GDM1 (cell line): ENCODE measurements around the gene APBA1.

Experiments
- DNase-seq: peaks from one replicate; lab custom pipeline; 2025; lab: John Stamatoyannopoulos, UW

The APBA1 gene

DNA sequence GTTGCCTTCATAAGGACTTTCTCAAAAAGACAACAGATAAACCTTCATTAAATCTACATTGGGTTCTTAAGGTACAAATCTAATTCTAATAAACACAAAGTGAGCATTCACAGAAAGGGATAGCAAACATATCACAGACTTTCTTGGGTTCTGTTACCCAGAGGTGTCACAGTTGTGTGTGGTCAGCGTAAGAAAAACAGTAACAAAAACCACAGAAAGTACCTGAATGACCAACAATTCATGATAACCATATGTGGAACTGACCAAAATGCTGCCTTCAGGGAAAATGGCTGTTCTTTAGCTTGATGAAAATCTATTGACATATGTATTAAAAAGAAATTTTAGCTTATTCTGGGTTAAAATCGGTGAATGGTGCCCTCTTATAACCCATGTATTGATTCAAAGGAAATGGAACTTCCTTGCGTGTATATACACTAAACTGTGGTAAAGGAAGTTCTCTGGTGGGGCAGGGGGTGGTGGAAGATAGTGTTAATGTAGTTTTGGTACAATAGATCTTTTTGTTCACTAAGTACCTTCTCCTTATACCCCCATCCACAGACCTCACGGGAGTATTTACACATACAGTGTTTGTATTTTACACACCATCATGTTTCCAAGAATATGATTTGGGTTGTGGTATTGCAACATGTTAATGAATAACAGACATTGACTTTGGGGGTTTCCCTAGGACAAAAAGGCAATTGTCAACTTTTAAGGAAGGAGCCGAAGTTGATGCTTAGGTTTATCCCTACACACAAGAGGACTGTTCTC lies 152.5 kb downstream of the APBA1 start:
- no peak for DNase-seq

DNA sequence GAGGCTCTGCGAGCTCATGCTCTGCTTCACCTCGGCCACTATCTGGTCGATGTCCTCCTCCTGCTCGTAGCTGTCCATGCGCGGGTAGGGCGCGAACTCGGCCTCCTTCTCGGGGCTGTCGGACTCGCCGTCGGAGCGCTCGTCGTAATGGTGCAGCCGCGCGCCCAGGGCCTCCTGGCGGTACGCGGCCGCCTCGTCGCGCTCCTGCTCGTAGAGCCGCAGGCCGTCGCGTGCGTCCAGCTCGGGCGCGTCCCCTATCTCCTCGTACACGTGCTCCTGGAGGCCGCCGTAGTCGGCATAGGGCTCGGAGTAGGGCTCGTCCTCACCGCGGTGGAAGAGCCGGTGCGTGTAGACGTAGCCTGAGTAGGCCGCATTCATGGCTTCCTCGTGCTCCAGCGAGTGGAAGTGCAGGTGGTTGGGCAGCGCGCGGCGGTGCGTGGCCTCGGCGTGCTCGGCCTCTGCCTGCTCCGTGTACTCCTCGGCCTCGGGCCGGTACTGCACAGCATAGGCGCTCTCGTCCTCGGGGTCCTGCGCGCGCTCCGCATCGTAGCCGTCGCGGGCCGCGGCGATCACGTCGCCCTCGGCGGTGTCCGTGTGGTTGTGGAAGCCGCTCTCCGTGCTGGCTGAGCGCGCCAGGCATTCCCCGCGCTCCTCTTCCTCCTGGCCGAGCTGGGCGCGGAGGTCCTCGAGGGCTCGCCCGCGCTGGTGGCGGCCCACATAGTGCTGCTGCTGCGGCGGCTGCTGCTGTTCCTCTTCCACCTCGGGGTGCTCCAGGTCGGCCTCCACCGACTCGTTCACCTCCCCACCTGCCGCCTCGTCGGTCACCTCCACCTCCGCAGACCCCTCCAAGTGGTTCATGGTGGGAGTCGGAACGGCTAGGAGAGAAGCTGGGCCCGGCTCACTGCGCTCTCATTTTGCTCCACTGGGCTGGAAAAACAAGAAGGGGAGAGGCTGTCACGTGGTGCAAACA lies 155.5 kb downstream of the APBA1 start:
- no peak for DNase-seq

DNA sequence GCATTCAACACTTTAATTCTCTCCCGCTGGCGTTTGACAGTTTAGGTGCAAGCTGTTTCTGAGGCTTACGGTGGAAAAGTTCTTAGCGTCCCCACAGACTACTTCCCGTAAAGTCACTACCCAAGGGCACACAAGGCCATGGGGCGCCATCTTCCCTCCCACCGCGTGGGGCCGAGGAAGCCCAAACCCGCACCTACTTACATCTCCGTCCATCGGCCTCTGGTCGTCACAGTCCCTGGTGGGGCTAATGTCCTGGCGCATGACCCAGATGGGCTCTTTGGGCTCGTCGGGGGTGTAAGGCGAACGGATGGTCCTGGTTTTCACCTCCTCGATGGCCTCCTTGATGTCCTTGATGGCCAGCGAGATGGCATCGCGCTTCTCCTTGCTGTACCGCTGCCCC lies 156.4 kb downstream of the APBA1 start:
- DNase-seq, result no peak

DNA sequence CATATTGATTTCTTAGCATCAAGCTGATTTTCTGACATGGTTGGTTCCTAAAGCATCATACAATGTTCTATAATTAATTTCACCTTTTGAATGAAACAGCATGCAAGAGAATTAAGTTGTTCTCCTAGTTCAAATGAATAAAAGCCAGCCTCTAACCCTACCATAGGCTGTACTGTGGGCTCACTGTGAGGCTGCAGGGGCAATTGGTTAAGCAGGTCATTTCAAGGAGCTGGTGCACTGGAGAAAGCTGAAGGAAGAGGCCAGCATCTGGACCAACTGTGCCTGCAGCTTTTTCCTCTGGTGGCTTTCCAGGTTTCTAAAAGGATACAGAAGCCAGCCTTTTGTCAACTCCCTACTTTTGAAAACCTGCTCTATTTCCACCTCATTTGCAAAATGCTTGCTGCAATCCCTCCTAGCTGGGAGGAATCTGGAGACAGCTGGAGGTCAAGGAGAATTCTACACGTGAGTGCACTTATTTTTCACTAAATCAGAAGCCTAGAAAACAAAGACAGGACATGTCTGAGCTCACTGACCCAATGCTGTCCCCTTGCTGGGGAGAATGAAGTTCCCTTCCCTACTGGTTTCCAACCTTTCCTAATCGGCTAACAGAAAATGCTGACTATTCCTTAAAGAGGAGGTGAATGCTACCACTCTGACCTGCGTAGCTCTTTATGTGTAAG lies 158.9 kb downstream of the APBA1 start:
- DNase-seq, result no peak

DNA sequence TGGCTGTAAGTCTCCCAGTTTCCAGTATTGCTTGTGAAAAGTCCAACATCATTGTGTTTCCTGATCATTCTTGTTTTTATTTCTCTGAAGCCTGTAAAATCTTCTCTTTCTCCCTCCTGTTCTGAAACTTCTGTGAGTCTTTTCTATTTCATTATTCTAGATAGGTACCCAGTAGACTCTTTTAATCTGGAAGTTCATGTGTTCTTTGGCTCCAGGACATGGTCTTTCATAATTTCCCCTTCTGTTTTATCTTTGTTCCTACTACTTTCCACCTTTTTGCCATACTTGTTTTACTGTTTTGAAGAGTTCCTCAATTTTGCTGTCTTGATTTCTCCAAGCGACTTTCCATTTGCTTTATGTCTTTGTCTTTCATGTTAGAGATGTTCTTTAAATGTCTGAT lies 168.1 kb downstream of the APBA1 start:
- no peak for DNase-seq

DNA sequence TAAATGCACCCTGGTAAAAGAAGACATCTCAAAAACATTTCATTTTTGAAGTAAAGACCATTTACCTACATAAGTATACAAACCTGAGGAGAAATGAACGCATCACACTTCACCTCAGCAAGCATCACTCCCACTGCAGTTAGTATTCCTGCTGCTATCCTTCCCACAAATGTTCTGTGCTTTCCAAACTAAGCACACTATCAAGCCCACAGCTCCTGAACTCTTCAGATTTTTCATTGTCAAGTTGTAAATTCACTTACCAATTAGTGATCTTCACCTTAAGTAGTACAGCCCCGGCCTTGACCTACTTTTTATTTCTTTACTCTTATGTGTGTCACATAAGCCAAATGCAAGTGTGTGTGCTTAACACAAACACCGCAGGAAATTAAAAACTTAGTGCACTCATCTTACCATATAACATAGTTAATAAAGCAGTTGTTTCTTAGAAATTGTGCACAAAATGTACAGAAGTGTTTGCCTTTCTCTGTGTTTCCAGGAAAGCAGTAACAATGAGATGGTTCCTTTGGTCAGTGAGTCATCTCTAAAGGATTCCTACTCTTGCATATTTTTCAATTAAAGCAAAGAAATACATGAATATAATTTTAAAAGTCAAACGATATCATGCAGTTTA lies 169.4 kb downstream of the APBA1 start:
- no peak for DNase-seq

DNA sequence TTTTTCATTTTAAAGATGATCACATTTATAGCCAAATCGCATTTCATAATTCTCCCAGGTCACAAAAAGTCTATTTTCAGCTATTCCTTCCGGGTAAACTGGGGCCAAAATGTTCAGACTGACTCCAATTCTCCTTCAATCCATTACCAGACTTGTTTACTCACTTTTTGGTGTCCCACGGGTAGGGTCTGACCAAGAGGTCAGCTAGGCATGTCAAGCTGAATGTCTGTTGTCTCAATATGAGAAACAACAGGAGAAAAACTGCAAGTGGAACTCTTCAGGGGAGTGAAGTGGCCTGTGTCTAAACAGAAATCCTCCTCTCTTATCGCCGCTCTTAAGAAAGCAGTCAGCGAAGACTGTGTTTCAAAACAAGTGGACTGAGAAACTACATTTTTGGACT lies 171.3 kb downstream of the APBA1 start:
- DNase-seq, result no peak

DNA sequence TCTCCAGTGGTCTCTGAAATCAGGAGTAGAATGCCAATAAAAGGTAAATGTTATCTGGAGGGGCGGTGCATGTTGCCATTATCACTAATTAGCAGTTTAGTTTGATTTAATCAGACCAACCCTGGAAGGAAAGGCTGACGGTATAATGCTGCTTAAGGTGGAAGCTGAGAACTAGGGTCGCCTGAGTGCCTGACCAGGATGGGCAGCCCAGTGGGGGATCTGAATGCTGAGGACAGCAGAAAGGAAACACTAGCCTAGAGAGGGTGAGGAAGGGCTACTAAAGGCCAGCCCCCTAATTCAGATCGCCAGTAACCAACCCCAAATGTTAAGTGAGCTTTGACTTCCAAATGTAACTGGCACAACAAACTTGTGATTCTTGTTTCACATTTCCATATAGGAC lies 172.2 kb downstream of the APBA1 start:
- DNase-seq, result no peak

DNA sequence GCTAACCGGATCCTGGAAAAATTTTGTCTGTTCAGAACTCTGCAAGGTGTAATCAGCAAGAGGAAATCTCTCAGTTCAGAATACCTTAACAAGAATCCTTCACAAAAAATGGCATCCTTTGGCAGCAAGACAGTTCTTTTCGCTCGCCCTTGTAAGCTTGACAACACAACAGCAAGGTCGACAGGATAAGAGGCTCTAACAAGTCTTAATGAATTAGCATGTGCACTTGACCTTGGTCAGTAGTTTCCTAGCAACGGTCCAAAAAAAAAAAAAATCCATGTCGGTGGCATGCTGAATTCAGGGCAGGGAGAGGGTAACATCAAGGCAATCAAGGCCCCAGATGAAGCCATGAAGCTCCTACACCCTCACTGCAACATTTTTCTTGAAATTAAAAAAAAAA lies 172.8 kb downstream of the APBA1 start:
- no peak for DNase-seq

DNA sequence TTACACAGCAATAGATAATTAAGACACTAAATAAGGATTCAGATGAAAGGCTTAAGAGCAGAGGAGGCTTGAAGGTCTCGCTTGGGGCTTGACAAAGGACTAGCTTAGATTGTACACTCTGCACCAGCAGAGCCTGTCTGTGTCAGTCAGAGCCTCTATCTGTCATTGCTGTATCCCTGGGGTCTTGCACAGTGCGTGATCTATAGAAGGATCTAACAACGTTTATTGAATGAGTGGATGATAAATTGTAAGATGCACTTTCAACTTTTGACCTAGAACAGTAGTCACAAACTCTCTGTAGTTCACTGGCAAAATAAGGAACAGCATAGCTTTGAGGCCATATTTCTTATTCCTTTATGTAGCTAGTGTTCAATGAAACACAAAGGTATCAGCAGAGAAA lies 173.7 kb downstream of the APBA1 start:
- DNase-seq, result no peak

DNA sequence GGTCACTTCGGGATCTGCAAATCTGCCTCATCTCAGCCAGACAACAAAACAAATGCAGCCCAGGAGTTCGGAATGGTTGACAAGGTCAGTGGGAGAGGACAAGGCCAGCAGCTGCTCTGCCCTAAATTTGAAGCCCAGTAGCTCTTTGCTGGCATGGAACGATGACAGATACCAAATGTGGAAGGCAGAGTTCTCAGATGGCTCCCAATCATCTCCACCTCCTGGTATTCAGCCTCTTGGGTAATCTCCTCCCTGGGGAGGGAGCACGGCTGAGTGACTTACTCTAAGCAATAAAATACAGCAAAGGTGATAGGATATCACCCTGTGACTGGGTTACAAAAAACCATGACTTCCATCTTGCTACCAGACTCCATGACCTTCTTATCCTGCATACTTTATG lies 174.4 kb downstream of the APBA1 start:
- no peak for DNase-seq

DNA sequence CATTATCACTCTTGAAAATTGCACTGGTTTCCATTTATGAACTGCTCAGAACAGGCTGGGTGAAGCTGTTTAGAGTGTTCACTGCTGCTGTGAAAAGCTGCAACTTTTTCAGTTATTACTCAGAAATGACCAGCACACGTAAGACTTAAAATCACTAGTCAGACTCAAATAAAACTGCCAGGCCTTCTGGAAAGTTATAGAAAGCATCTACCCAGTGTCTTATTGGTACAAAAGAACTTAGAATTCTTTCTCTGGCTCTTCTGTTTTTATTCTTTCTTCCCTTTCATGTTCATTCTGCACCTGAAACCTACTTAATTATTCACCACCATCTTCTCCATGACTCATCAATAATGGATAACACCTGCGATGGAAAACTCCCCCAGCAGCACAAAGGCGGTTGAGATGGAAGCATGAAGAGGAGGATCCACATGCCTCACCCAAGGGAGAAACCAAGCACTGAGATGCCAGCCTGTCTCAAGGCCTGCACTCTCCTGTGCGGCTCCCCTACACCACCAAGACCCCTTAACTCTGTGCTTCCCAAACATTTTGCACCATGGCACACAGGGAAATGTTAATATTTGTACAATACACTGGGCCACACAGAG lies 175.2 kb downstream of the APBA1 start:
- DNase-seq, result no peak

DNA sequence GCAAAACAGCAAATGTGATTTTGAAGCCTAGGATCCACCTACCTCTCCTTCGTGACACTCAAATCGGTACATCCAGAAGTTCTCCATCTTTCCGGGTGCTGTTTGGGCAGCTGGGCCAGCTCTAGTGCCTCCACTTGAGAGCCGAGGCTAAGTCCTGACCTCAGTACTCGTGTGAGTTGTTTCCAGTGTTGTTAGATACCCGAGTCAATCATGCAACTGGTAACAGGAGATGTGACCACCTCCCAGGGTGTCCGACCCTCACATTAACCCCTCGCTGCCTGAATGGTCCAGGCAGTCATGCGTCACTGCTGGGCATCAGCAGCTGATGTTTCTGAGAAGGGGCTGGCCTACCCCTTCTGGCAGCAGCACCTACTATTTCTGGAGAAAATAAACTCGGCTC lies 176.9 kb downstream of the APBA1 start:
- DNase-seq, result no peak

DNA sequence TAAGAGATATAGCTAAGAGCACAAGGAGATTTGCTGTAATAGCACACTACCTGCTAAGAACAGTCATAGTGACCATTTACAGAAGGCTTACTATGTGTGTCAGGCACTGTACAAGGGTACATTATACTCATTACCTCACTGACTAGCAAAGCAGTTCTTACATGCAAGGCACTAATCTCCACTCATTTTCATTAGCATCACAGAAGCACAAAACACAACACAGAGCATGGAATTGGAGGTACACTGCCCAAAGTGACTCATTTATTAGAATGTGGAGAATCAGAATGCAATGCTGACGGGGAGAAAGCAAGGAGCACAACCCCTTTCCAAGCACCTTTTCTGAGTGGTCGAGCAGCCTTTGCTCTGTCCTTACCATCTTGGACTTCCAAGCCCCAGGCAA lies 177.4 kb downstream of the APBA1 start:
- no peak for DNase-seq

DNA sequence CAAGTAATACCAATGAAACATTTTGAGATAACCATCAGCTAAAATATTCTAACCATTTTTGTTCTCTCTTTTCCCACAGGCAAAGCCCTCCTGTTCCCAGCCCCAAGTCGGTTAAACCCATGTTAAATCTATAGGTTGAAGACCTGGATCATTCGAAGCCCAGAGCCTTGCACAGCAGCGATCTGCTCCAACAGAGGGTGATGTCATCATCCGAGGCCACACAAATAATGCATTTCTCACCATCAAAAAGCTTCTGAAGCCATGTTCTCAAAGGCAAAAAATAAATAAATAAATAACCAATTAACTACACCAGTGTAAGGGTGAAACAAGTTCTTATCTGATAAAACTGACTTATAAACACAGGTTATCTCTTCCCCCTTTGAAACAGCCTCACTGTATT lies 178.0 kb downstream of the APBA1 start:
- DNase-seq, result no peak

DNA sequence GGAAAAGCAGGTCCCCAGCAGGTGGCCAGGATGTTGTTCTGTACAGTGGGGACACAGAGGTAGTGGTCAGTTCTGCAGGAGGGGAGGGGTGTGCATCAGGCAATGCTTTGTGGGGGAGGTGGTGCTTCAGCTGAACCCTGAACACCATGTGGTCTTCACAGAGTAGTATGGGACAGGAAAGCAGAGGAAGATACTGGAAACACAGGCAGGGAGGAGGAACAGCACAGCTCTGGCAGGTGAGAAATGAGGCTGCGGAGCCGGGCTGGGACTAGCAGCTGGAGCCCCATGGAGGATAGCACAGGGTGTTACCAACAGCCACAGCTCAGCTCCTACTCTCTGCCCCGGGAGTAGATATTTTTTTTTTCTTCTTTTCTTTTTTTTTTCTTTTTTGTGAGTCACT lies 185.7 kb downstream of the APBA1 start:
- no peak for DNase-seq

DNA sequence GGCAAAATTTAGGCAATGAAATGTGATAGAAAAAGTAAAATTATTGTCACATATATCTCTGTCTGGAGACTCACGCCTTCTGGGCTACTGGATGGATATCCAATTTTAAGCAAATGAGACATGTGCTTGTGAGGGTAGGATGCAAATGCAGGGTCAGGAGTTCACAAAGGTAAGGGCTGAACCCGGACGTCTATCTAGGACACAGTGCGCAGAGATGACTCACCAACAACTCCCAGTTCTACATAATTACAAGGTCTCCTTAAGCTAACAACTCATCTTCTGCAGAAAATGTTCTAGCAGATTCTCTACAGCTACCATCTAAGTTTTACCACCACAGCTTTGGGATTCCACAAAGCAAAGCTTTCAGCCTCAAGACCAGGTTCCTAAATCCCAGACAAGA lies 186.7 kb downstream of the APBA1 start:
- no peak for DNase-seq

DNA sequence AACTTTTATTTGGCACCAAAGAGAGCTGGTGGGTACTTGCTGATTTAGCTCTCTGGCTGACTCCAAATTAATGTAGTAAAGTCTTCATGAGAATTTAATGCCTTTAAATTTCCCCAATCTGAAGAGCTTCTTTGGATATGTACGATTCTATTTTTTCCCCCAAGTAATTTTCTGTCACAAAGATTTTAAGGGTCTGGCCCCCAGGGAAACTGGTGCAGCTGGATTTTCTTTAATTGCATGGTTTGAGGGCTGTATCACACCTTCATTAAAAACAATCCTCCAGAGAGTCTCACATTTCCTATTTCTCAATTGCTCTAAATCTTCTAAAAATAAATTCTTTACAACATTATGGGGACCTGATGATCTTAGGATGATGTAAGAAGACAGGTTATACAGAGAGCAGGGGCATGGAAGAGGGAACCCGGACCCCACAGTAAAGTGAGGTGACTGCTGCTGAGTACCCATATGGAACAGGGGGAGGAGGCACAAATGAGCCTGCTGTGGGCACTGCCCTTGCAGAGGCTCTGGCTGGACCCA lies 188.2 kb downstream of the APBA1 start:
- DNase-seq, result no peak

DNA sequence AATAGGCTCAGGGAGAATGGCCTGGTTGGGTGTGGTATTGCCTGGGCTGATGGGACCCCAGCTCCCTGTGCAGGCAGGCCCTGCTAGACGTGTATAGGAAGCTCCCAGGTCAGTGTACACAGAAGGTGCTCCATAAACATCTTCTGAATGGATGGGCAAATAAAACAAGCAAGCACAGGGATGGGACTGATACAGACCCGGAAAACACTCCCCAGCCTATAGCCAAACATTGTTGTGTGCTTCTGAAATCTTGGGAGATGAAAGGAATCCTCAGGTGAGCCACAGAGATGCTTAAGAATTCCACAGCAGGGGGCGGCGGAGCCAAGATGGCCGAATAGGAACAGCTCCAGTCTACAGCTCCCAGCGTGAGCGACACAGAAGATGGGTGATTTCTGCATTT lies 195.4 kb downstream of the APBA1 start:
- no peak for DNase-seq

DNA sequence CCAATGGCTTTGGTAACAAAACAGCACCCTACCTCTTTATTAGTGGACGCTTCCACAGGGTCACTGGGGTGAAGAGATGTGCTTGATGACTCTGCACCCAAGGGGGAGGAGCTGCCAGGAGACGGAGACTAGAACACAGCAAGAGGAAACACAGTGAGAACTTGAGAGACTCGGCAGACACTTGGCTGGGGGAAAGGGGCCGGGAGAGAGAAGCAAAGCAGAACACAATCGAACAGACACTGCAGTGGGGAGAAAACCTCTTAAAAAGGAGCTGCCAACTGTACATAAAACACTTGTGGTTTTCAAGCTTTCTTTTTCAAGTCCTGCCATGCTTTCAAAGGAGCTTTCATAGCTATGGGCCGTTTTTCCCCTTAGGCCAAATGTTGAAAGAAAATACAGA lies 196.2 kb downstream of the APBA1 start:
- DNase-seq, result no peak

DNA sequence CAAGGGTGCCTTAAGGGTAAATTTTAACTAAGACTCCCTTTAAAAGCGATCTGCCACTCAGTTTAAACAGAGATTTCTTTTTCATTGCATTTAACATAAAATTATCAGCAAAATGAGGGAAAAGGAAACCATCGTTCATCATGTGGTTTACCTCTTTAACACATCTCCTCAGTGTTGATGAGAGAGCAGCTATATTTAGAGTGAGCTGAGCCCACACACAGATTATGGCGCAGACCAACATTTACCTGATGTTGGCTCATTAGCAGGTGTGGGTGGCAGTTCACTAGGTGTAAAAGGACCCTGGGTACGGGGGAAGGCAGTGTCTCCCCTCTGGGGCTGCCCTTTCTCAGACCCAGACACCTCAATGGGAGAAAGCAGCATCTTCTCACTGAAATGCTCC lies 197.3 kb downstream of the APBA1 start:
- DNase-seq, result no peak
